ENCODE data around the gene SF1.

Gene SF1, protein sequence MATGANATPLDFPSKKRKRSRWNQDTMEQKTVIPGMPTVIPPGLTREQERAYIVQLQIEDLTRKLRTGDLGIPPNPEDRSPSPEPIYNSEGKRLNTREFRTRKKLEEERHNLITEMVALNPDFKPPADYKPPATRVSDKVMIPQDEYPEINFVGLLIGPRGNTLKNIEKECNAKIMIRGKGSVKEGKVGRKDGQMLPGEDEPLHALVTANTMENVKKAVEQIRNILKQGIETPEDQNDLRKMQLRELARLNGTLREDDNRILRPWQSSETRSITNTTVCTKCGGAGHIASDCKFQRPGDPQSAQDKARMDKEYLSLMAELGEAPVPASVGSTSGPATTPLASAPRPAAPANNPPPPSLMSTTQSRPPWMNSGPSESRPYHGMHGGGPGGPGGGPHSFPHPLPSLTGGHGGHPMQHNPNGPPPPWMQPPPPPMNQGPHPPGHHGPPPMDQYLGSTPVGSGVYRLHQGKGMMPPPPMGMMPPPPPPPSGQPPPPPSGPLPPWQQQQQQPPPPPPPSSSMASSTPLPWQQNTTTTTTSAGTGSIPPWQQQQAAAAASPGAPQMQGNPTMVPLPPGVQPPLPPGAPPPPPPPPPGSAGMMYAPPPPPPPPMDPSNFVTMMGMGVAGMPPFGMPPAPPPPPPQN

DNA sequence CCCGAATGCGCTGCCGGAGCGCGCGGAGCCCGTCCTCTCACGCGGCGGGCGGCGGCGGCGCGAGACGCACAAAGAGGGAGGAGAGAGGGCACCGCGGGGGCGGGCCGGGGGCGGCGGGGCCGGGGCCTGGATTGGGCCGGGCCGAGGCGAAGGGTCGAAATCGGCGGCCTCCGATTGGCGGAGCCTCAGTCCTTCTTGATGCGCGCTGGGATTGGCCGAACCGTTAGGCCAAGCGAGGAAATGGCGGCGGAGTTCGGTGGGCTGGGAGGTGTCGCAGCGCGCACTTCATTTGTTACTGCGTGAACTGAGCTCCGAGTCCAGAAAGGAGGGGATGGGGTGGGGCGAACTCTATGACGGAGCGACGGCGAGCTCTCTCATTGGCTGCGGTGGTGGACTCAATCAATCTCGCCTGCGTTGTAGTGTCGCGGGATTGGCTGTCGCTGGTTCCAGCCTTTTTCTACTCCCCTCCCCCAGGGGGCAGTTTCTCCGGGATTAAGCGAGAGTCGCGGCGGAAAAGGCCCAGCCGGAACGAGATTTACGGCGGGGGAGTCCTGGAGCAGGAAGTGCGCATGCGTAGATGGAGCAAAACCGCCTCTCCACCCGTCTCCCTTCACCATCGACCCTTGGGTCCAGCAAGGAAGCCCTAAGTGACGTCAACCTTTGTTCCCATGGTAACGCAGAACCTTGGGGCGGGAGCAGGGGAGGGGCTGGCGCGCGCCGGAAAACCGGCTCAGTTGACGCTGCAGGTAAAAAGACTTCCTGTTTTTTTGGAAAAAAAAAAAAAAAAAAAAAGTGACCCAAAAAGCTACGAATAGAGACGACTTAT, at the start of gene SF1:
Gene SF1, minus strand, starts transcription at position 70 of the 826 bp plus-strand sequence. CDS start 150 bp downstream, outside the sequence.
- Histone ChIP-seq H3K4me2 (peak within 1 kb of the TSS; percentile 87), H3K27ac (peak within 1 kb of the TSS; percentile 94), H2AFZ (ENCODE audit: low read depth) (peak within 1 kb of the TSS; percentile 68)

DNA sequence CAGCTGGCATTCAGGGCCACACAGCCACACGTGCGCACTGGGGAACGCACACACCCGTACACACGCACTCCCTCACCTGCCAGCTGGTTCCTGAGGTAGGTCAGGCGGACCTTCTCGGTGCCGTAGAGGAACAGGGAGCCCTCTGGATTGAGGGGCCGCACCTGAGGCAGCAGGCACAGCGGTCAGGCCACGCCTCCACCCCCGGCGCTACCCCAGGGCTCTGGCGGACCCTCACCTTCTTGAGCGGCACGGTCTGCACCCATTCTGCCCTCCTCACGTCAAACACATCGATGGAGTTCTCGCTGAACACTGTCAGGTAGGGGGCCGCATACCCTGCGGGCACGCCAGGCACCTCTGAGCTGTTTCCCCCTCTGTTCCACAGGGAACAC, 49.1 kb upstream of the SF1 start:
- H3K36me3 ChIP-seq (ENCODE audit: insufficient read depth), result no peaks in the 10 kb centered on the region

More for the DNA sequence above, at the start of gene SF1:
- H4K20me1 ChIP-seq (ENCODE audit: insufficient read depth), result peaks cover 37% of the 10 kb centered on the region
- TF ChIP-seq, protein P1, sequence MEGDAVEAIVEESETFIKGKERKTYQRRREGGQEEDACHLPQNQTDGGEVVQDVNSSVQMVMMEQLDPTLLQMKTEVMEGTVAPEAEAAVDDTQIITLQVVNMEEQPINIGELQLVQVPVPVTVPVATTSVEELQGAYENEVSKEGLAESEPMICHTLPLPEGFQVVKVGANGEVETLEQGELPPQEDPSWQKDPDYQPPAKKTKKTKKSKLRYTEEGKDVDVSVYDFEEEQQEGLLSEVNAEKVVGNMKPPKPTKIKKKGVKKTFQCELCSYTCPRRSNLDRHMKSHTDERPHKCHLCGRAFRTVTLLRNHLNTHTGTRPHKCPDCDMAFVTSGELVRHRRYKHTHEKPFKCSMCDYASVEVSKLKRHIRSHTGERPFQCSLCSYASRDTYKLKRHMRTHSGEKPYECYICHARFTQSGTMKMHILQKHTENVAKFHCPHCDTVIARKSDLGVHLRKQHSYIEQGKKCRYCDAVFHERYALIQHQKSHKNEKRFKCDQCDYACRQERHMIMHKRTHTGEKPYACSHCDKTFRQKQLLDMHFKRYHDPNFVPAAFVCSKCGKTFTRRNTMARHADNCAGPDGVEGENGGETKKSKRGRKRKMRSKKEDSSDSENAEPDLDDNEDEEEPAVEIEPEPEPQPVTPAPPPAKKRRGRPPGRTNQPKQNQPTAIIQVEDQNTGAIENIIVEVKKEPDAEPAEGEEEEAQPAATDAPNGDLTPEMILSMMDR (conservative IDR thresholded peaks at IDR 0.05; ENCODE audit: low read depth, low read length), result no peak
- H3K79me2 ChIP-seq (ENCODE audit: insufficient read depth, low read depth), result peaks cover 39% of the 10 kb centered on the region
- H3K27me3 ChIP-seq (ENCODE audit: insufficient read depth, low read depth), result no peaks in the 10 kb centered on the region; the same call in 1 of the 2 replicates
- H3K9ac ChIP-seq, result peak within 1 kb of the TSS; percentile 88
- H3K36me3 ChIP-seq (ENCODE audit: insufficient read depth), result peaks cover 23% of the 10 kb centered on the region; the same call in 1 of the 2 replicates
- peaks cover 42% of the 10 kb centered on the region for H3K4me1 ChIP-seq (ENCODE audit: low read depth, poor library complexity, severe bottlenecking)
- H3K4me3 ChIP-seq (IDR thresholded peaks at IDR 0.05; ENCODE audit: insufficient read depth, low read depth, low read length), result peak within 1 kb of the TSS; percentile 46

DNA sequence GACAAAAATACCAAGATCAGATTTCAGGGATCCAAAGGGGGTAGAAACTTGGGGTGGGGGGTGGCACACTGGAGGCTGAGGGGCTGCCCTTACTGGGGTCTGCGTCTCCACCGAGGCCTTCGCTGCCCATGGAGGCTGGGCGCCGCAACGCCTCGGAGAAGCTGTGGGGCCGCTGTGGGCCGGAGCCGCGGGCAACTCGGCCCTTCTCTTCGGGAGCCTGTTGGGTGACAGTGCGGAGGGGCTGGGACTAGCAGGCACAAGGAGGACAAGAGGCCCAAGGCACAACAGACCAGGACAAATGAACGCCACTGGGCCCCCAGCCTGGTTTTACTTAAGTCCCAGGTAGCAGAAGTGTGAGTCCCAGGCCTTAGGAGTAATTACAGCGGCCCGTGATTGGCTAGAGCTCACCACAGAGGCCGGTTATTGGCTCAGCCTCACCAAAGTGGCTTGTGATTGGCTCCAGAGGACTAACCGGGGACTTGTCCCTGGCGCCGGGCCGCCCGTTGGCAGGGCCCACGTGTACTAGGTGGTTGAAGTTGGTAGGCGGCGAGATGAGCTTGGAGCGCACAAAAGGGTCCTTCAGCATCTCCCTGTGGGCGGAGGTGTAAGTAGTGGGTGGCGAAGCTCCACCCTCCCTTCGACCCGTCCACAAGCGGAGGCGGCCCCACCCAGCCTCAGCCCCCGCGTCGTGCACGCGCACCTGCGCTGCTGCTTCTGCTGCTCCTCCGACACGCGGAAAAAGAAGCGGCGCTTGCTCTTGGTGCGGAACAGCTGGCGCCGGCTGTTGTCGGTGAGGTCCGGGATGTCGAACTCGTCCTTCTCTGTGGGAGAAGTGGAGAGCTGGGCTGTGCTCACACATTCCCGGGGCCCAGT, 48.5 kb upstream of the SF1 start:
- Histone ChIP-seq H3K36me3 (ENCODE audit: insufficient read depth) (no peaks in the 10 kb centered on the region), H3K4me2 (no peak overlapping the region), H4K20me1 (ENCODE audit: insufficient read depth) (no peaks in the 10 kb centered on the region), H3K9ac (no peak overlapping the region), H3K27me3 (ENCODE audit: insufficient read depth, low read depth) (peaks cover 11% of the 10 kb centered on the region), H3K27ac (no peak overlapping the region), H3K79me2 (ENCODE audit: insufficient read depth, low read depth) (no peaks in the 10 kb centered on the region), H2AFZ (ENCODE audit: low read depth) (no peak overlapping the region), H3K4me3 (IDR thresholded peaks at IDR 0.05; ENCODE audit: insufficient read depth, low read depth, low read length) (no peak overlapping the region), H3K4me1 (ENCODE audit: low read depth, poor library complexity, severe bottlenecking) (no peaks in the 10 kb centered on the region)
- TF ChIP-seq, protein P1 (conservative IDR thresholded peaks at IDR 0.05; ENCODE audit: low read depth, low read length), result no peak

More for the DNA sequence above, 49.1 kb upstream of the SF1 start:
- H3K9ac ChIP-seq, result no peak overlapping the region
- no peaks in the 10 kb centered on the region for H4K20me1 ChIP-seq (ENCODE audit: insufficient read depth)
- H3K27ac ChIP-seq, result no peak overlapping the region
- TF ChIP-seq, protein P1 (conservative IDR thresholded peaks at IDR 0.05; ENCODE audit: low read depth, low read length), result no peak
- no peak overlapping the region for H2AFZ ChIP-seq (ENCODE audit: low read depth)
- H3K4me1 ChIP-seq (ENCODE audit: low read depth, poor library complexity, severe bottlenecking), result no peaks in the 10 kb centered on the region
- H3K4me2 ChIP-seq, result no peak overlapping the region
- H3K79me2 ChIP-seq (ENCODE audit: insufficient read depth, low read depth), result no peaks in the 10 kb centered on the region
- peaks cover 11% of the 10 kb centered on the region for H3K27me3 ChIP-seq (ENCODE audit: insufficient read depth, low read depth)
- H3K4me3 ChIP-seq (IDR thresholded peaks at IDR 0.05; ENCODE audit: insufficient read depth, low read depth, low read length), result no peak overlapping the region

DNA sequence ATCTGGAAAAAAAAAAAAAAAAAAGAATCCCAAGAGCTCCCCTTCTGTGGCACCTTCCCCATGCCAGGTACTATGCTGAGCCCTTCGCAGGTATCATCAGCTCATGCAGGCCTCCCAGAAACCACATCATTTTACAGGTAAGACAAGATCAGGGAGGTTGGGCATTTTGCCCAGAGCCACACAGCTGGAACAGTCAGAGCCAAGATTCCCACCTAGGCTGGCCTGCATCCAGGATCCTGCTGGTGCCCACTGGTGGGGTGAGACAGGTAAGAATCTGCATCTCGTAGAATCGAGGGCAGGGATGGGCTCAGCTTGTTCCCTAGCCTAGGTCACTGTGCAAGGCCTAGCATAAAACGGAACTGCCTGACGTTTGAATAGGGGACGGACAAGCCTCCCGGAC, 47.7 kb upstream of the SF1 start:
- peaks cover 11% of the 10 kb centered on the region for H3K27me3 ChIP-seq (ENCODE audit: insufficient read depth, low read depth)
- H4K20me1 ChIP-seq (ENCODE audit: insufficient read depth), result no peaks in the 10 kb centered on the region
- H3K4me3 ChIP-seq (IDR thresholded peaks at IDR 0.05; ENCODE audit: insufficient read depth, low read depth, low read length), result no peak overlapping the region
- no peak overlapping the region for H3K4me2 ChIP-seq
- no peak overlapping the region for H2AFZ ChIP-seq (ENCODE audit: low read depth)
- H3K79me2 ChIP-seq (ENCODE audit: insufficient read depth, low read depth), result no peaks in the 10 kb centered on the region
- TF ChIP-seq, protein P1 (conservative IDR thresholded peaks at IDR 0.05; ENCODE audit: low read depth, low read length), result no peak
- H3K4me1 ChIP-seq (ENCODE audit: low read depth, poor library complexity, severe bottlenecking), result no peaks in the 10 kb centered on the region
- H3K36me3 ChIP-seq (ENCODE audit: insufficient read depth), result no peaks in the 10 kb centered on the region
- no peak overlapping the region for H3K9ac ChIP-seq
- no peak overlapping the region for H3K27ac ChIP-seq
